Thymus (tissue), 11 donors: ENCODE results near the gene SHCBP1. TPM values are rescaled to one million over a fixed set of nuclear protein-coding genes. Genes with fewer than 3 reads are reported as not detected.
"Not testable (repeated sequence)": the region's sequence is repeated elsewhere in the genome, so short reads cannot be mapped to it uniquely, and the experiment has no call there.

Experiments used
- DNase-seq, 9 donors: peaks; one replicate each; pipeline ENCODE4 v3.0.0-alpha.2; 2013; ENCODE audit warnings: low spot score in 9 of 9, low read depth in 6 of 9, missing footprints in 1 of 9
- H3K27ac ChIP-seq, 2 donors: one replicate each; pipeline ENCODE4 v1.5.1; 2013; ENCODE audit warnings: control low read depth in 1 of 2, low read depth in 1 of 2, low read length in 1 of 2, mild to moderate bottlenecking in 1 of 2, moderate library complexity in 1 of 2
- H3K27me3 ChIP-seq, 2 donors: one replicate each; pipeline ENCODE4 v1.5.1; 2013; ENCODE audit warnings: low read length in 1 of 2; ENCODE audit not compliant: control insufficient read depth in 2 of 2, insufficient read depth in 1 of 2
- H3K36me3 ChIP-seq, 2 donors: one replicate each; pipeline ENCODE4 v1.5.1; 2013; ENCODE audit warnings: low read length in 1 of 2, mild to moderate bottlenecking in 1 of 2, moderate library complexity in 1 of 2; ENCODE audit not compliant: control insufficient read depth in 2 of 2, insufficient read depth in 2 of 2
- H3K4me1 ChIP-seq, 2 donors: one replicate each; pipeline ENCODE4 v1.5.1; 2013; ENCODE audit warnings: low read length in 2 of 2; ENCODE audit not compliant: control insufficient read depth in 2 of 2, insufficient read depth in 2 of 2
- H3K4me3 ChIP-seq, 2 donors: one replicate each; pipeline ENCODE4 v1.5.1; 2013; ENCODE audit warnings: low read length in 2 of 2, control low read depth in 1 of 2, mild to moderate bottlenecking in 1 of 2
- H3K9me3 ChIP-seq, 2 donors: one replicate each; pipeline ENCODE4 v1.5.1; 2013; ENCODE audit warnings: low read length in 1 of 2, mild to moderate bottlenecking in 1 of 2; ENCODE audit not compliant: control insufficient read depth in 2 of 2, insufficient read depth in 1 of 2
- WGBS: extraction: QIAGEN DNeasy Blood & Tissue Kit; methylation state at CpG from one replicate; pipeline ENCODE4 v1.1.7; 2013; 5-methylcytosine and 5-hydroxymethylcytosine counted together
- polyA plus RNA-seq: library from polyadenylated mRNA; stranded (reverse); fragments of 200-250 nt; gene quantifications from one replicate; pipeline ENCODE4 v1.2.3, GENCODE V29; 2013
- total RNA-seq: library from RNA; stranded (reverse); fragments of 120-200 nt; gene quantifications from one replicate; pipeline ENCODE4 v1.2.4, GENCODE V29; 2013
- donor health status: healthy.

The SHCBP1 gene
- total and polyA plus RNA-seq, 2 donors: 5.2 to 11.1 TPM

- no peaks in the 10 kb centered on the region for H3K36me3 ChIP-seq
- no peaks in the 10 kb centered on the region for H3K27me3 ChIP-seq
- WGBS: 94% methylated on average over 32 of the region's 32 CpGs
- no peak overlapping the region for H3K4me3 ChIP-seq
- no peaks in the 10 kb centered on the region for H3K9me3 ChIP-seq
- no peak for DNase-seq
- no peaks in the 10 kb centered on the region for H3K4me1 ChIP-seq
- no peak overlapping the region for H3K27ac ChIP-seq
Measured at GRCh38 chr16:46632778-46633733, 11.9 kb upstream of the SHCBP1 start.

GRCh38 chr16:46629331-46630219 lies 8.4 kb upstream of the SHCBP1 start:
- Histone ChIP-seq H3K27me3 (no peaks in the 10 kb centered on the region), H3K27ac (no peak overlapping the region)

GRCh38 chr16:46627746-46628145 lies 6.6 kb upstream of the SHCBP1 start:
- H3K36me3 ChIP-seq: no peaks in the 10 kb centered on the region
- H3K27me3 ChIP-seq: no peaks in the 10 kb centered on the region
- DNase-seq: no peak
- no peak overlapping the region for H3K4me3 ChIP-seq
- WGBS: 97% methylated on average over 5 of the region's 5 CpGs
- no peaks in the 10 kb centered on the region for H3K4me1 ChIP-seq
- H3K27ac ChIP-seq: no peak overlapping the region
- no peaks in the 10 kb centered on the region for H3K9me3 ChIP-seq

More at GRCh38 chr16:46629331-46630219, 8.4 kb upstream of the SHCBP1 start:
- Histone ChIP-seq H3K4me3 (no peak overlapping the region), H3K4me1 (no peaks in the 10 kb centered on the region), H3K9me3 (no peaks in the 10 kb centered on the region), H3K36me3 (no peaks in the 10 kb centered on the region)
- DNase-seq: no peak
- 65% methylated on average over 10 of the region's 10 CpGs for WGBS

- H3K36me3 ChIP-seq, H3K27ac ChIP-seq, H3K4me1 ChIP-seq, DNase-seq, H3K4me3 ChIP-seq, H3K27me3 ChIP-seq, H3K9me3 ChIP-seq: not testable (repeated sequence)
- 99% methylated on average over 22 of the region's 22 CpGs for WGBS
Measured at GRCh38 chr16:46626681-46627080, 5.5 kb upstream of the SHCBP1 start.

GRCh38 chr16:46624862-46625261 lies 3.7 kb upstream of the SHCBP1 start:
- H3K27me3 ChIP-seq, H3K9me3 ChIP-seq, H3K27ac ChIP-seq, H3K4me3 ChIP-seq, H3K36me3 ChIP-seq, DNase-seq: not testable (repeated sequence)
- 95% methylated on average over 6 of the region's 6 CpGs for WGBS
- peaks cover 4 to 15% of the 10 kb centered on the region in 2 donors for H3K4me1 ChIP-seq

GRCh38 chr16:46623707-46624106 lies 2.5 kb upstream of the SHCBP1 start:
- peaks cover 4 to 15% of the 10 kb centered on the region in 2 donors for H3K4me1 ChIP-seq
- not testable (repeated sequence) for H3K27me3 ChIP-seq, H3K36me3 ChIP-seq, H3K4me3 ChIP-seq, H3K9me3 ChIP-seq, DNase-seq, H3K27ac ChIP-seq
- WGBS: 98% methylated on average over 4 of the region's 6 CpGs

- H3K9me3 ChIP-seq, DNase-seq, H3K4me3 ChIP-seq, H3K36me3 ChIP-seq, H3K27ac ChIP-seq, H3K27me3 ChIP-seq: not testable (repeated sequence)
- peaks cover 4 to 15% of the 10 kb centered on the region in 2 donors for H3K4me1 ChIP-seq
- WGBS: 28% methylated on average over 5 of the region's 8 CpGs
Measured at GRCh38 chr16:46623246-46623645, 2.1 kb upstream of the SHCBP1 start.

GRCh38 chr16:46621934-46622676 lies 926 bp upstream of the SHCBP1 start:
- 97% methylated on average over 7 of the region's 7 CpGs for WGBS
- H3K36me3 ChIP-seq: peaks cover 0 to 4% of the 10 kb centered on the region in 2 donors
- no peak overlapping the region for H3K4me3 ChIP-seq
- H3K9me3 ChIP-seq: no peaks in the 10 kb centered on the region
- H3K27ac ChIP-seq: no peak overlapping the region
- DNase-seq: no peak
- peaks cover 4 to 15% of the 10 kb centered on the region in 2 donors for H3K4me1 ChIP-seq
- H3K27me3 ChIP-seq: no peaks in the 10 kb centered on the region
